ENCODE results near the gene PRKCZ.
A peak's percentile ranks its signal among the peaks of the same experiment; 100 is the strongest.

Gene PRKCZ

GRCh38 chr1:2190491-2190976 is 140.3 kb downstream of the PRKCZ start:
- no peak for DNase-seq (ENCODE audit: low spot score)
- in situ Hi-C loops (cut with MboI; ENCODE audit: low sequenced_read_pairs, unreplicated experiment) = loop anchor here (5.0 kb wide), 1 partner anchor 187 kb away; no protein-coding TSS in a partner anchor
- no peak for TF ChIP-seq CTCF (IDR thresholded peaks at IDR 0.05; ENCODE audit: borderline replicate concordance, control extremely low read depth, extremely low read depth, insufficient read depth, missing control alignments)

GRCh38 chr1:2192031-2192995 is 142.1 kb downstream of the PRKCZ start:
- no peak for TF ChIP-seq CTCF (IDR thresholded peaks at IDR 0.05; ENCODE audit: borderline replicate concordance, control extremely low read depth, extremely low read depth, insufficient read depth, missing control alignments)
- no peak for DNase-seq (ENCODE audit: low spot score)
- in situ Hi-C loops (cut with MboI; ENCODE audit: low sequenced_read_pairs, unreplicated experiment) = loop anchor here (5.0 kb wide), 1 partner anchor 185 kb away; no protein-coding TSS in a partner anchor

GRCh38 chr1:2193514-2194281 is 143.5 kb downstream of the PRKCZ start:
- in situ Hi-C loops (cut with MboI; ENCODE audit: low sequenced_read_pairs, unreplicated experiment) = loop anchor here (5.0 kb wide), 1 partner anchor 184 kb away; no protein-coding TSS in a partner anchor
- TF ChIP-seq CTCF (IDR thresholded peaks at IDR 0.05; ENCODE audit: borderline replicate concordance, control extremely low read depth, extremely low read depth, insufficient read depth, missing control alignments) = no peak
- no peak for DNase-seq (ENCODE audit: low spot score)

GRCh38 chr1:2194319-2194897 is 144.2 kb downstream of the PRKCZ start, which contains the start of gene FAAP20:
Gene FAAP20, minus strand, starts transcription at chr1:2194772. Its CDS starts 23 bp downstream, at chr1:2194749.
- DNase-seq (ENCODE audit: low spot score) = peak; percentile 90
- no peak for TF ChIP-seq CTCF (IDR thresholded peaks at IDR 0.05; ENCODE audit: borderline replicate concordance, control extremely low read depth, extremely low read depth, insufficient read depth, missing control alignments)
- in situ Hi-C loops (cut with MboI; ENCODE audit: low sequenced_read_pairs, unreplicated experiment) = loop anchor here (5.0 kb wide), 1 partner anchor 183 kb away; no protein-coding TSS in a partner anchor

GRCh38 chr1:2194898-2195673 is 144.9 kb downstream of the PRKCZ start:
- TF ChIP-seq CTCF (IDR thresholded peaks at IDR 0.05; ENCODE audit: borderline replicate concordance, control extremely low read depth, extremely low read depth, insufficient read depth, missing control alignments) = peak; percentile 86
- in situ Hi-C loops (cut with MboI; ENCODE audit: low sequenced_read_pairs, unreplicated experiment) = loop anchor here (5.0 kb wide), 1 partner anchor 182 kb away; no protein-coding TSS in a partner anchor
- DNase-seq (ENCODE audit: low spot score) = peak; percentile 90

All from GM13976 (cell line).